Neural cell (in vitro differentiated cells): ENCODE results near the gene CFC1B. TPM values are rescaled to one million over a fixed set of nuclear protein-coding genes. Genes with fewer than 3 reads are reported as not detected.
"Not testable (repeated sequence)": the region's sequence is repeated elsewhere in the genome, so short reads cannot be mapped to it uniquely, and the experiment has no call there.

Experiments
- H2AFZ ChIP-seq: fragments of 200-600, 300-800 bp; sonication (generic), shearing (Covaris generic); 2 replicates; pipeline ENCODE4 v1.6.0; 2014; ENCODE audit warnings: low read depth, mild to moderate bottlenecking, antibody characterized with exemption, low read length, moderate library complexity
- H3F3A ChIP-seq: fragments of 200-600 bp; shearing (Covaris generic); 2 replicates; pipeline ENCODE4 v1.6.1; 2016; ENCODE audit warnings: mild to moderate bottlenecking, moderate library complexity, mixed read lengths, antibody characterized with exemption, low read length; ENCODE audit not compliant: insufficient read depth, poor library complexity, severe bottlenecking
- H3K27ac ChIP-seq: fragments of 200-600, 300-800 bp; sonication (generic), shearing (Covaris generic); 2 replicates; pipeline ENCODE4 v1.5.1; 2014; ENCODE audit warnings: mild to moderate bottlenecking, low read length, moderate library complexity
- H3K27me3 ChIP-seq: fragments of 300-800, 200-600 bp; sonication (generic), shearing (Covaris generic); 2 replicates; pipeline ENCODE4 v1.6.0; 2014; ENCODE audit warnings: mild to moderate bottlenecking, low read depth, low read length, moderate library complexity; ENCODE audit not compliant: insufficient read depth
- H3K36me3 ChIP-seq: fragments of 300-800, 200-600 bp; sonication (generic), shearing (Covaris generic); 2 replicates; pipeline ENCODE4 v1.5.1; 2014; ENCODE audit warnings: mild to moderate bottlenecking, antibody characterized with exemption, low read length, moderate library complexity; ENCODE audit not compliant: insufficient read depth
- H3K4me2 ChIP-seq: fragments of 300-800, 200-600 bp; sonication (generic), shearing (Covaris generic); 2 replicates; pipeline ENCODE4 v1.6.0; 2014; ENCODE audit warnings: mild to moderate bottlenecking, low read length
- H3K4me3 ChIP-seq: fragments of 300-800, 200-600 bp; sonication (generic), shearing (Covaris generic); 2 replicates; pipeline ENCODE4 v1.5.1; 2014; ENCODE audit warnings: mild to moderate bottlenecking, low read length, moderate library complexity
- H3K79me2 ChIP-seq: fragments of 200-600 bp; shearing (Covaris generic); replicated peaks from 2 replicates; pipeline ENCODE4 v1.6.0; 2014; ENCODE audit warnings: mild to moderate bottlenecking, low read length, moderate library complexity; ENCODE audit not compliant: insufficient read depth
- H3K9ac ChIP-seq: fragments of 300-800, 200-600 bp; sonication (generic), shearing (Covaris generic); 2 replicates; pipeline ENCODE4 v1.6.1; 2016; ENCODE audit warnings: mild to moderate bottlenecking, low read length, mixed read lengths
- H3K9me2 ChIP-seq: fragments of 200-600 bp; shearing (Covaris generic); 2 replicates; pipeline ENCODE4 v1.6.1; 2016; ENCODE audit warnings: mild to moderate bottlenecking, low read length, mixed read lengths; ENCODE audit not compliant: insufficient read depth
- H3K9me3 ChIP-seq: fragments of 200-600, 300-800 bp; sonication (generic), shearing (Covaris generic); 2 replicates; pipeline ENCODE4 v1.6.1; 2016; ENCODE audit warnings: mild to moderate bottlenecking, mixed run types, low read length, moderate library complexity, mixed read lengths
- H4K20me1 ChIP-seq: fragments of 200-600 bp; shearing (Covaris generic); 2 replicates; pipeline ENCODE4 v1.6.1; 2016; ENCODE audit warnings: mild to moderate bottlenecking, mixed run types; ENCODE audit not compliant: insufficient read depth
- polyA plus RNA-seq: library from polyadenylated mRNA; depleted of rRNA; stranded (reverse); fragments of >200 nt; gene quantifications from 2 replicates; pipeline ENCODE4 v1.2.3, GENCODE V29; 2014

The CFC1B gene
- polyA plus RNA-seq, 1 donor from 2014 or later = not detected

DNA sequence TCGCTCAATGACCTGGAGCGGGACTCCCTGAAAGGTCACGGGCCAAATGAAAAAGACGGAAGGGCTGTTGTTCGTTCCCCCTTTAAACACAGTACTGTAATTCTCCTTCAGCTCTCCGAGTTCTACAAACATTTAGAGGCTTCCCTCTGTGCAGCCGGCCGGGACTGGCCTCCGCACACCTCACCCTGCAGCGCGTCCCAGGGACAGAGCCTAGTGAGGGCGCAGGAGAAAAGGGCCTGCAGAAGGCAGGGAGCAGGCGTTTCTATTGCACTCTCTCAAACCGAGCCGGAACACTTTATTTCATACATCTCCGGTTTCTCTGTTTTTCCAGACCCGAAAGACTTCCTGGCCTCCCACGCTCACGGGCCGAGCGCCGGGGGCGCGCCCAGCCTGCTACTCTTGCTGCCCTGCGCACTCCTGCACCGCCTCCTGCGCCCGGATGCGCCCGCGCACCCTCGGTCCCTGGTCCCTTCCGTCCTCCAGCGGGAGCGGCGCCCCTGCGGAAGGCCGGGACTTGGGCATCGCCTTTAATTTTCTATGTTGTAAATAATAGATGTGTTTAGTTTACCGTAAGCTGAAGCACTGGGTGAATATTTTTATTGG, 6.4 kb downstream of the CFC1B start:
- H3K9me3 ChIP-seq, H3K4me2 ChIP-seq, H3K27ac ChIP-seq, H3F3A ChIP-seq, H2AFZ ChIP-seq, H3K36me3 ChIP-seq, H3K27me3 ChIP-seq, H4K20me1 ChIP-seq, H3K4me3 ChIP-seq, H3K9ac ChIP-seq, H3K9me2 ChIP-seq, H3K79me2 ChIP-seq: not testable (repeated sequence)

DNA sequence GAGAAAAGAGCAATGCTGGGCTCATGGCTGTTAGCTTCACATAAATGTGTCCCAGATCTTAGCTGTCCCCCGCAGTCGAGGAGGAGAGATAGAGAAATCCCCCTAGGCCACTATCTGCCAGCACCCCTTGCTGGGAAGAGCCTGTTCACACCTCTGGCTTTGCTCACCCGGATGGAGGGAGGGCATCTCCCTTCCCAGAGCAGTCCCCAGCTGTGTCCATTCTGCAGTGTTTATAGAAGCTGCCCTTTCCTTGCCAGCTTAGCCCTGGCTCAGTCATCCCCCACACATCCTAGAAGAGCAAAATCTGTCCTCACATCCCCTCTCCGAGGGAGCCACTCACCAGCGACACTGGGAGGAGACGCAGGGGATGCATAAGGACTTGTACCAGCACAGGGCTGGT, 8.5 kb downstream of the CFC1B start:
- H3K27ac ChIP-seq, H3F3A ChIP-seq, H3K9me3 ChIP-seq, H3K79me2 ChIP-seq, H3K4me3 ChIP-seq, H2AFZ ChIP-seq, H3K4me2 ChIP-seq, H4K20me1 ChIP-seq, H3K9ac ChIP-seq, H3K27me3 ChIP-seq, H3K36me3 ChIP-seq, H3K9me2 ChIP-seq: not testable (repeated sequence)

GRCh38 chr2:130530212-130530611, 9.2 kb downstream of the CFC1B start:
- not testable (repeated sequence) for H2AFZ ChIP-seq, H3K79me2 ChIP-seq, H3K4me2 ChIP-seq, H3K27ac ChIP-seq, H4K20me1 ChIP-seq, H3K4me3 ChIP-seq, H3K27me3 ChIP-seq, H3F3A ChIP-seq, H3K36me3 ChIP-seq, H3K9ac ChIP-seq, H3K9me3 ChIP-seq, H3K9me2 ChIP-seq

DNA sequence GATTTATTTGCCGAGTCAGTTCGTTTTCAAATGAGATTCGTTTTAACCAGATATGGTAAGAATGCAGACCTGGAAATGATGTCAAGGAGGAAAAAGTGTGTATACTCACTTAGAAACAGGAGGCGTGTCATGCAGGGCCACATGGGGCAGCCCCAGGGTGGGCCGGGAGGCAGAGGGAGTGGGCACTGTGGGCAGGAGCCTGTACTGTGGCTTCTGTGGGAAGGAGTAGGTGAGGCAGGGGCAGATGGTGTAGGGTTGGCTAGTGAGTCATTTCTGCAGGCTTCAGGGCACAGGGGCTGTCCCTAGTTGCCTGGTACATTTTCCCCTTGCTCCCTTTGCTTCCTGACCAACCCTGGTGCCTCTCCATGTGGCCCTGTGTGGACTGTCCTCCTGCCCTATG, 10.2 kb downstream of the CFC1B start:
- H3K9ac ChIP-seq, H3K4me3 ChIP-seq, H3K79me2 ChIP-seq, H3K27ac ChIP-seq, H2AFZ ChIP-seq, H4K20me1 ChIP-seq, H3K4me2 ChIP-seq, H3K36me3 ChIP-seq, H3K9me3 ChIP-seq, H3F3A ChIP-seq, H3K9me2 ChIP-seq, H3K27me3 ChIP-seq: not testable (repeated sequence)

GRCh38 chr2:130531672-130532071, 10.7 kb downstream of the CFC1B start:
- H3K27me3 ChIP-seq, H3F3A ChIP-seq, H3K4me2 ChIP-seq, H3K9ac ChIP-seq, H4K20me1 ChIP-seq, H2AFZ ChIP-seq, H3K79me2 ChIP-seq, H3K9me3 ChIP-seq, H3K9me2 ChIP-seq, H3K27ac ChIP-seq, H3K4me3 ChIP-seq, H3K36me3 ChIP-seq: not testable (repeated sequence)

DNA sequence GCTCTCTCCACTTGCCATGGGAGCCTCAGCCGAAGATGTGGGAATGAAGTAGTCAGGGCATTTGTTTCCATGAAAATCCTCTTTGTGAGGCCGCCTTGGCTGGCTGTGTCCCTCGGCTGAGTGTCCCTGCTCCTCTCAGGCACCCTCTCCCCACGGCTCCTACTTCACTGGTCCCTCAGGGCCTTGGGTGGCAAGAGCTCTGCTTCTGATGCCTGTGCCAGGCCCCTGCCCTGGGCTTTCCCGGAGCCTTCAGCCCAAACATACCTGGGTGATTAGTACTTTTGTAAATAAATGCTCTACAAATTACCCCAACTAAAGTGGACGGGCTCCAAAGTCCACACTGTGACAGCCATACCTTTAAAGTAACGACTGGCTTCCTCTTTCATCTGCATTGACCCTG, 15.6 kb downstream of the CFC1B start:
- H3K9ac ChIP-seq, H3K79me2 ChIP-seq, H3F3A ChIP-seq, H3K36me3 ChIP-seq, H3K9me3 ChIP-seq, H2AFZ ChIP-seq, H3K9me2 ChIP-seq, H3K27ac ChIP-seq, H3K4me2 ChIP-seq, H4K20me1 ChIP-seq, H3K27me3 ChIP-seq, H3K4me3 ChIP-seq: not testable (repeated sequence)

DNA sequence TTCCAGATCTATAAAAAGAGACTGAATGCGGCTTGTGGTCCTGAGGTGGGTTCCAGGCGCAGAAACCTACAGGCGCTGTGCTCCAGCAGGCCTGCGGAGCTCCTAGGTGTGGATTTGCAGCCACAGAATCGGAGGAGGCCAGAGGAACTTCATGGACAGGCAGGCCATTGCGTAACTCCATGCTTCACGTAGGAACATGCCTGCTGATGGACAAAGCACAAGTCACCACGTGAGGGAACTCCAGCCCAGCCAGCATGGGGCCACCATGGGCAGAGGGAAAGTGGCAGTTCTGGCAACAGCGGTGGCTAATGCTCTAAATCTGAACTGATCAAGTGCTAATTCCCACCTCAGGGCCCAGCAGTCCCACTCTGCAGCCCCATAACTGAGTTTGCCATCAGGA, 17.2 kb downstream of the CFC1B start:
- not testable (repeated sequence) for H3F3A ChIP-seq, H3K27ac ChIP-seq, H3K79me2 ChIP-seq, H3K9ac ChIP-seq, H3K4me3 ChIP-seq, H3K4me2 ChIP-seq, H3K9me2 ChIP-seq, H2AFZ ChIP-seq, H3K27me3 ChIP-seq, H4K20me1 ChIP-seq, H3K36me3 ChIP-seq, H3K9me3 ChIP-seq

DNA sequence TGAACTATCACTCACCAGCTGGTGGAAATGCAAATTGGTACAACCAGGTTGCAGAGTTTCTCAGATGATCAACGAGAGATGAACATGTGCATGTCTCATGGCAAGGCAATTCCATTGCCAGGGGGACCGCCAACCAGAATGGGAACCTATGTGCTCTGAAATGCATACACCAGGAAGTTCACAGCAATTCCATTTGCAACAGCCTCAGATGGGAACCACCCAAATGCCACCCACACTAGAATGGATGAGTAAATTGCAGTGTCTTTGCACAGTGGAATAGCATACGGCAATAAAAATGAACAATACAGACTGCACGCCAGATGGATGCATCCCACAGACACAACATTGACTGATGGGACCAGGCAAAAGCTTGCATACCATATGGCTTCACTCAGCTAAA, 21.8 kb downstream of the CFC1B start:
- not testable (repeated sequence) for H3K9me2 ChIP-seq, H2AFZ ChIP-seq, H3F3A ChIP-seq, H3K9ac ChIP-seq, H3K9me3 ChIP-seq, H3K27ac ChIP-seq, H3K4me3 ChIP-seq, H3K36me3 ChIP-seq, H3K79me2 ChIP-seq, H3K27me3 ChIP-seq, H3K4me2 ChIP-seq, H4K20me1 ChIP-seq
